Hippocampal formation (tissue), 2 donors: Measurements from ENCODE around the gene KCNMA1.

Source experiments
- DNase-seq, 2 donors: peaks; one replicate each; lab custom pipeline; 2025; lab: John Stamatoyannopoulos, UW

The KCNMA1 gene

GRCh38 chr10:77114181-77114821 is 523.3 kb downstream of the KCNMA1 start:
- DNase-seq: no peak

GRCh38 chr10:77111611-77112550 is 525.7 kb downstream of the KCNMA1 start:
- DNase-seq: peak in 1 of 2 donors; percentile 5

GRCh38 chr10:77110757-77111156 is 526.9 kb downstream of the KCNMA1 start:
- DNase-seq: no peak

GRCh38 chr10:77109351-77109994 is 528.1 kb downstream of the KCNMA1 start:
- DNase-seq: no peak

GRCh38 chr10:77106676-77107075 is 530.9 kb downstream of the KCNMA1 start:
- no peak for DNase-seq

- no peak for DNase-seq
These were observed 531.8 kb downstream of the KCNMA1 start for GRCh38 chr10:77105761-77106221.

- DNase-seq: no peak
These were observed 533.1 kb downstream of the KCNMA1 start for GRCh38 chr10:77104459-77104980.

- no peak for DNase-seq
These were observed 534.4 kb downstream of the KCNMA1 start for GRCh38 chr10:77103213-77103612.

- no peak for DNase-seq
These were observed 536.3 kb downstream of the KCNMA1 start for GRCh38 chr10:77101341-77101740.

- DNase-seq: no peak
These were observed 538.5 kb downstream of the KCNMA1 start for GRCh38 chr10:77099136-77099535.

- no peak for DNase-seq
These were observed 540.0 kb downstream of the KCNMA1 start for GRCh38 chr10:77097625-77098024.

- DNase-seq: no peak
These were observed 544.5 kb downstream of the KCNMA1 start for GRCh38 chr10:77093126-77093525.

GRCh38 chr10:77091597-77092165 is 545.9 kb downstream of the KCNMA1 start:
- no peak for DNase-seq

- no peak for DNase-seq
These were observed 546.9 kb downstream of the KCNMA1 start for GRCh38 chr10:77090381-77091356.

- no peak for DNase-seq
These were observed 550.2 kb downstream of the KCNMA1 start for GRCh38 chr10:77087366-77087765.

GRCh38 chr10:77086081-77086480 is 551.5 kb downstream of the KCNMA1 start:
- DNase-seq: no peak

- no peak for DNase-seq
These were observed 552.3 kb downstream of the KCNMA1 start for GRCh38 chr10:77085344-77085743.

- no peak for DNase-seq
These were observed 553.0 kb downstream of the KCNMA1 start for GRCh38 chr10:77084431-77085144.

- DNase-seq: no peak
These were observed 554.9 kb downstream of the KCNMA1 start for GRCh38 chr10:77082601-77083252.
